GM21526 (cell line): ENCODE data around the gene CLSTN2.

Experiments used
- ATAC-seq: cut with Tn5 transposase; IDR thresholded peaks from one replicate; pipeline ENCODE4 v1.9.1; 2021; ENCODE audit warnings: moderate library complexity; ENCODE audit not compliant: unreplicated experiment, low FRiP score

Gene CLSTN2

DNA sequence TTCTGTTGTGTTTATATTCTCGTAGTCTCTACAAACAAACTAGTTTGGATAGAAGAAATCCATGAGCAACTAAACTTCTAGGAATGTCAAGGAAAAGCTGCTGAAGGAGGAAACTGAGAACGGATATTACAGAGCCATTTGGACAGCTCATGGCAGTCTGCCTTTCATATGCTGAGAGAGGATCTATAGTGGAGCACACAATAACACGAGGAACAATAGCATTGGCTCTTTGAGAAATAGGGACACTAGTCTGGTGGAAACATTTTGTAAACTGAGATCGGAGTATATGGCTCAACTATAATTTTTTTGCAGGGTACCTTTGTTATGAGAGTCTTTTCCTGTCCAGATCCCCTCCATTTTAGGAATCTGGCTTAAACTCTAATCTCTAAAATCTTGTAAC is 200.5 kb downstream of the CLSTN2 start:
- ATAC-seq, result no peak

DNA sequence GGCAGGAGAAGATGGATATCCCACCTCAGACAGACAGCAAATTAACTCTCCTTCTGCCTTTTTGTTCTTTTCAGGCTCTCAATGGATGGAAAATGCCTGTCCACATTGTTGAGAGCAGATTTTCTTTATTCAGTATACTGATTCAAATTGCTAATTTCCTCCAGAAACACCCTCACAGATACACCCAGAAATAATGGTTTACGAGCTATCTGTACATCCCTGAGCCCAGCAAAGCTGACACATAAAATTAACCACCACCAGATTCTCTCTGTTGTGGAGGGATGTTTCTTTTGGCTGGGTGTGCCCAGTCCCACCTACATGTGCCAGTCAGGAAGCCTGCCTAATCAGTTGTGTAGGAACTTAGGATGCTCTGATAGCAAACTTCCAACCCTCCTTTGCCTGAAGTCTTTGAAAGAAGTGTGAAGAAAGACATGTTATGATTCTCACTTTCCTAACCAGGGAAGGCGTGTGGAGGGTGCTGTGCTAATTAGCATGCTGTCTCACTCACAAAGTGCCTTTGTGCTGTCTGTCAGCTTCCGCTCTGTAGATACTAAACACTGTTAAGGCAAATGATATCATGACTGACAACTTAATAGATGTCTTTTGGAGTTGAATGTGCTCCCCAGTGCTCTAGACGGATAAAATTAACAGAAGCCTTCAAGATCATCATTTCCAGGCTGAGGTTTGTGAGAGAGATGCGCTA is 208.5 kb downstream of the CLSTN2 start:
- no peak for ATAC-seq

DNA sequence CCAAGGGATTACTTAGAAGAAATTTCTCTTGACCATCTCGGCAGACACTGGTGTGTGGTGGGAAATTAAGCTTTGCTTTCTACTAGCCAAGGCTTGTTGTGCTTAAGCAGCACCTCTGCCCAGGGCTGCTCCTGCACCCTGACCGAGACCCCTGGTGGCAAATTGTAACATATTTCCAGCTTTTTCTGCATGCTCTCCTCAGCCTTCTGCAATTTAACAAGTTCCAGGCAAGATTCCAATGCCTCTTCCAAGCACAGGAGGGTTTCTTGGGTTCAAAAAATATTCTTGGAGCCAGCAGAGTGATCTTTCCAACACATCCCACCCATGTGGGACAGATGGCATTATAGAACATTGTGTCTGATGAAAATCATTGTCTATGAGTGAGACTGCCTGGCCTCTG is 210.5 kb downstream of the CLSTN2 start:
- ATAC-seq, result no peak

- ATAC-seq, result no peak
These were observed 211.7 kb downstream of the CLSTN2 start for GRCh38 chr3:140146668-140147067.

GRCh38 chr3:140147965-140148490 is 213.0 kb downstream of the CLSTN2 start:
- no peak for ATAC-seq

- no peak for ATAC-seq
These were observed 213.9 kb downstream of the CLSTN2 start for GRCh38 chr3:140148824-140149390.

DNA sequence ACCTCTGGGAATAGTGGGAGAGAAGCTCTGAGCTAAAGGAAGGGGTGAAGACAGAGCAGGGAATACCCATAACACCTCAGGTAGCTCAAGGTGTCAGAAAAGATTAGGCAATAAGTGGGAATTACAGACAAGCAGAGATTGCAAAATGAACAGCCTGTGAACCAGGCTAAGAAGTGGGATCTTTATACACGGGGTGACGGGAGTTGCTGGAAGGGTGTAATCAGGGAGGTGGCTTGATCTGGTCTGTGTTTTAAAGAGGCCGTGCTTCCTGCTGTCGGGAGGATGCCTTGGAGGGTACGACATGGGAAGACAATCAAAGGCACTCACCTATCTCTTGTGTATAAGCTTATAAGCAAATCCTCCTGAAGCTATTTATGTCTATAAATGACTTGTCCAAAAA is 216.3 kb downstream of the CLSTN2 start:
- ATAC-seq, result no peak

GRCh38 chr3:140152851-140153639 is 218.1 kb downstream of the CLSTN2 start:
- ATAC-seq, result no peak

GRCh38 chr3:140153736-140154135 is 218.8 kb downstream of the CLSTN2 start:
- no peak for ATAC-seq

DNA sequence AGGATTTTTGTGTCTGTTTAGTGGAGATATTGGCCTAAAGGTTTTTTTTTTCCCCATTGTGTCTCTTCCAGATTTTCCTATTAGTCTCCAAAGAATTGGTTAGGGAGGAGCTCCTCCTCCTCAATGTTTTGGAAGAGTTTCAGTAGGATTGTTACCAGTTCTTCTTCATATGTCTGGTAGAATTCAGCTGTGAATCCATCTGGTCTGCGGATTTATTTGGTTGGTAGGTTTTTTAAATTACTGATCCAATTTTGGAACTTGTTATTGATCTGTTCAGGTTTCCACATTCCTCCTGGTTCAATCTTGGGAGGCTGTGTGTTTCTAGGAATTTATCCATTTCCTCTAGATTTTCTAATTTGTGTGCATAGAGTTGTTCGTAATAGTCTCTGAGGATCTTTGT is 222.2 kb downstream of the CLSTN2 start:
- ATAC-seq, result no peak

GRCh38 chr3:140159646-140160045 is 224.7 kb downstream of the CLSTN2 start:
- ATAC-seq, result no peak

DNA sequence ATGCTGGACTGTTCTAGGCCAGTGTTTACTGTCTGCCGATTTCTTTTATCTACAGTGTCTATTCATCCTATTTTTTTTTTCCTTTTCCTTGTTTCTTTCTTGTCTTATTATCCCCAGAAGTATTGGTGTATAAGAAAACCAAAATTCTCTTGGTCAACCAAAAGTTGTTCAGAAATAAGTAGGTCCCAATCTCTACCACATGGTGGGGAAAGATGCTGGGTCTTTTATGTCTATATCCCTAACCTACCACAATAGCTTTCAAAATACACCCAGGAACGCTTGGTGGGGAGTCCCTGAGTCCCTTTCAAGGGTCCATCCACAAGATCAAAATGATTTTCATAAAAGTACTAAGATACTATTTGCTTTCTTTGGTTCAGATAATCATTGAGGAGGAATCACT is 225.6 kb downstream of the CLSTN2 start:
- ATAC-seq, result no peak

GRCh38 chr3:140162551-140162950 is 227.6 kb downstream of the CLSTN2 start:
- ATAC-seq, result no peak

- ATAC-seq, result no peak
These were observed 228.3 kb downstream of the CLSTN2 start for GRCh38 chr3:140163159-140163763.

GRCh38 chr3:140164156-140164555 is 229.2 kb downstream of the CLSTN2 start:
- no peak for ATAC-seq

- no peak for ATAC-seq
These were observed 230.1 kb downstream of the CLSTN2 start for GRCh38 chr3:140164922-140165590.

DNA sequence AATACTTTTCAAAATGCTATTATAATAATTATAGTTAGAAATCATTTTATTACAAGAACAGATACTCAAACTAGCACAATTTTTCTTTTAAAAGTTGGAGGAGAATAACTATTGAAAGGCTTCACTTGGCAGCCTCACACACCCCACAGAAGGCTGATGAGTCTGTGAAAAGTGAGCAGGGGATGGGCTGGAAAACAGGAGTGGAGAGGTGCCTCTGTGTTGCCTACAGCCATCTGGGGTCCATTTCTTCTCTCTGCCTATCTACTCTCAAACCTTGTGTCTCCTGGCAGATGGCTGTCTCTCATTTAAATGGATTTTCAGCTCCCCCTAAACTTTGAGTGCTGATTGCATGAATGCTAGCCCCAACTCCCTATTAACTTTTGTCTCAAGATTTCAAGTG is 230.8 kb downstream of the CLSTN2 start:
- no peak for ATAC-seq

DNA sequence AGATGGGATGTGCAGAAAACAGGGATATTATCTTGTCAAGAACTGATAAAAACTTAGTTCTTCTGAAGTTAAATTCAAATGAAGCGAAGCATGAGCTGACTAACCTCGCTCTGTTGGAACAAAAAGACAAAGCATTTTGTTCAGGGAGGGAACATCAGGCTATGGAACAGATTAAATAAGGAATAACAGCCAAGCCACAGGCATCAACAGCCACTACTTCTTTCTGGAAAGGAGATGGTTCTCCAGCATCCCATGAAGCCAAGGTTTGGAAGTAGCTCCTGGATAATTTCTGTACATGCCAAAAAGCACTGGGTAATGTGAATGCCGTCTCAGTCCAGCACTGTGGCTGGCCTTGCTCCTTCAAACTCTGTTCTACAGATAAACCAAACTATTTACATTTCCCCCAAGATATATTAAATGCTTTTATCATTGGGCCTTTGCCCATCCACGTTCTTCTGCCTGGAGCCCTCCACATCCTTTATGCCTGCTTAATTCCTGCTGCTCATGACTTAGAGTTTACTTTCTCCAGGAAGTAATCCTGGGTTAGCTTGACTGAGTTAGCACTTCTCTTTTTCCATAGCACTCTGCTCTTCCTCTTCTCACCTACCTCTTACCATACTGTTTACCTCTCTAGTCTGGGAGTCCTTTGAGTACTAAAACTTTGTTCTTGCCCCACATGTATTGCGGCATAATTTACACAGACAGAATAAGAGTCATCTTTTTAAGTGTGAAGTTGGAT is 232.0 kb downstream of the CLSTN2 start:
- ATAC-seq, result no peak

DNA sequence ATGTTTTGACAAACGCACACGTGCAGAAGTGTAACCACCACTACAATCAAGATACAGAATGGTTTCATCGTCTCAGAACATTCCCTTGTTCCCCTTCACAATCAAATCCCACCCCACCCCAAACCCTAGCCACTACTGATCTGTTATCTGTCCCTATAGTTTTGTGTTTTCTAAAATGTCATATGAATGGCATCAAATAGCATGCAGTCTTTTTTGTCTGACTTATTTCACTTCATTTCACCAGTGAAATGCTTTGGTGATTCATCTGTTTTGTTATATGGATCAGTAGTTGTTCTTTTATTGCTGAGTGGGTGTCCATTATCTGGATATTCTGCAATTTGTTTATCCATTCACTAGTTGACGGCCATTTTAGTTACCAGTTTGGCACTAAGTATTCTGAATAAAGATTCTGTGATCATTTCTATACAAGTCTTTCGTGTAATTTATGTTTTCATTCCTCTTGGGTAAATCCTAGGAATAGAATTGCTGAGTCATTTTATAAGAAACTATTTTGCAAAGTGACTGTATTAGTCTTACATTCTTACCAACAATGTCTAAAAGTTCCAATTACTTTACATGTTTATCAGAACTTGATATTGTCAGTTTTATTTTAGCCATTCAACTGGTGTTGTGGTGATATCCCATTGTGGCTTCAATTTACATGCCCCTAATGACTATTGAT is 232.8 kb downstream of the CLSTN2 start:
- ATAC-seq, result no peak
